Pancreas (tissue), 10 donors: ENCODE measurements around the gene DEPDC5. TPM values are rescaled to one million over a fixed set of nuclear protein-coding genes. Genes with fewer than 3 reads are reported as not detected.

ENCODE experiments used
- ATAC-seq, 4 donors: fragments of 200-7000 bp; cut with Tn5 transposase; one replicate each; pipeline versions ENCODE4 v1.8.0 to v1.9.1; 2020; ENCODE audit warnings: mild to moderate bottlenecking in 4 of 4, moderate library complexity in 4 of 4
- DNase-seq, 6 donors: peaks; one replicate each; pipeline ENCODE4 v3.0.0-alpha.2; 2020
- FAIRE-seq: peaks from 2 replicates; lab custom pipeline; 2012; peaks lifted over from hg19 to GRCh38; lab: Jason Lieb, UNC
- H3K27ac ChIP-seq, 4 donors: fragments of 200-600 bp; sonication (generic); 1 replicate in 3 of 4; 2 replicates in 1 of 4; pipeline versions ENCODE4 v1.5.0 to v1.8.0; 2020
- H3K27me3 ChIP-seq, 4 donors: fragments of 200-600 bp; one replicate each; pipeline ENCODE4 v1.8.0; 2021
- H3K36me3 ChIP-seq, 3 donors: fragments of 200-600 bp; sonication (generic) in 1 of 3; one replicate each; pipeline versions ENCODE4 v1.5.0 to v1.8.0; 2020 to 2021
- H3K4me1 ChIP-seq, 3 donors: fragments of 200-600 bp; one replicate each; pipeline ENCODE4 v1.8.0; 2021
- H3K4me3 ChIP-seq, 4 donors: fragments of 200-600 bp; sonication (generic) in 2 of 4; one replicate each; pipeline versions ENCODE4 v1.5.0 to v1.8.0; 2020 to 2021
- H3K9me3 ChIP-seq, 4 donors: fragments of 200-600 bp; one replicate each; pipeline ENCODE4 v1.8.0; 2021
- WGBS, 2 donors: extraction: QIAGEN DNeasy Blood & Tissue Kit; methylation state at CpG; one replicate each; pipeline ENCODE4 v1.1.7; 2013; 5-methylcytosine and 5-hydroxymethylcytosine counted together
- intact Hi-C, 3 donors: fragments of 100-400 bp; cut with DNase I; formaldehyde crosslinking; loops; one replicate each; pipeline versions ENCODE4 v1.11.1 to v1.14.2; 2022
- polyA plus RNA-seq, 2 donors: library from polyadenylated mRNA; stranded (reverse); fragments of 200-250 nt; gene quantifications; one replicate each; pipeline ENCODE4 v1.2.3, GENCODE V29; 2013
- total RNA-seq, 6 donors: library from RNA; stranded (reverse); fragmentation: NEBNext Ultra II Directional in 4 of 6; extraction: Animal tissue kit (Norgen Biotek cat#: 25700) in 4 of 6; gene quantifications; one replicate each; pipeline versions ENCODE4 v1.2.1 to v1.2.4, GENCODE V29; 2021 to 2023
- TF ChIP-seq, protein P1 (sequence below), 4 donors: fragments of 200-600 bp; sonication (generic) in 3 of 4; IDR thresholded peaks; one replicate each; pipeline versions ENCODE4 v1.5.0 to v1.8.0; 2021; ENCODE audit warnings: antibody characterized with exemption in 4 of 4
- donor health status: healthy with polysubstance abuse.
- donor health status: DM: no; HTN: no; CAD: no; lungs with moderate emphysema.
- donor health status: DM: no; HTN: no; CAD: no.
- donor health status: control.
- donor health status: control.
- donor health status: Bipolar disorder and iron deficiency.
- donor health status: DM: yes; HTN: yes; CAD: no.
- donor health status: DM: no; HTN: no; CAD: no.
- donor health status: DM: no; HTN: no; CAD: no.
- donor health status: DM: yes; HTN: yes; CAD: no.

The DEPDC5 gene
- total and polyA plus RNA-seq, 8 donors = 5.9 to 17.2 (median 9.0) TPM

DNA sequence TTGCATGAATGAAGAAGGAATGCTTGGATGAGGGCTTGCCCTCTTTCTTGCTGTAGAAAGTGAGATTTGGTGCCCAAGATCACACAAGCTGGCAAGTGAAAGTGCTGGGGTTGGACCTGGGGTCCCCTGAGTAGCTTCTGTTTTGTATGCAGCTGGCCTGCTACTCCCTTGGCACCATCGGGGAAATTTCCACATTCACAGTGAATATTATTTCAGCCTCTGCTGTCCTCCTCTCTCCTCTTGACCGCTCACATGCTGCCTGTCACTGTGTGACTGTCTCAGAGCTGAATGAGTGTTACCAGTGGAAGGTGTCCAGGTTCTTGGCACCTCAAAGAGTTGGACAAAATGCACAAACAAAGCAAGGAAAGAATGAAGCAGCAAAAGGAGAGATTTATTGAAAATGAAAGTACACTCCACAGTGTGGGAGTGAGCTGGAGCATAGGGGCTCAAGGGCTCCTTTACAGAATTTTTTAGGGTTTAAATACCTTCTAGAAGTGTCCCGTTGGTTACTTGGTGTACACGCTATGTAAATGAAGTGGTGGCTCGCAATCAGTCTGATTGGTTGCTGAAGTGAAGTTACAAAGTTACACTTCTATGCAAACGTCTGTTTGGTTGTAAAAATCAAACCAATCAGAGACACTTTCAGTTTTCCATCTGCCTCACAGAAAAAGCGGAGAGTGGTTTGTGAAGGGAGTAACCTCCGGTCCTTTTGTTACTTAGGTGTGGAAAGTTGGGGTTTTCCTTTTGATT is 87.4 kb downstream of the DEPDC5 start:
- DNase-seq = no peak
- Histone ChIP-seq H3K4me1 (no peaks in the 10 kb centered on the region), H3K36me3 (peaks cover 0 to 24% (median 0%) of the 10 kb centered on the region in 3 donors), H3K27me3 (no peaks in the 10 kb centered on the region), H3K9me3 (no peaks in the 10 kb centered on the region), H3K27ac (no peak overlapping the region), H3K4me3 (no peak overlapping the region)
- TF ChIP-seq, protein P1, sequence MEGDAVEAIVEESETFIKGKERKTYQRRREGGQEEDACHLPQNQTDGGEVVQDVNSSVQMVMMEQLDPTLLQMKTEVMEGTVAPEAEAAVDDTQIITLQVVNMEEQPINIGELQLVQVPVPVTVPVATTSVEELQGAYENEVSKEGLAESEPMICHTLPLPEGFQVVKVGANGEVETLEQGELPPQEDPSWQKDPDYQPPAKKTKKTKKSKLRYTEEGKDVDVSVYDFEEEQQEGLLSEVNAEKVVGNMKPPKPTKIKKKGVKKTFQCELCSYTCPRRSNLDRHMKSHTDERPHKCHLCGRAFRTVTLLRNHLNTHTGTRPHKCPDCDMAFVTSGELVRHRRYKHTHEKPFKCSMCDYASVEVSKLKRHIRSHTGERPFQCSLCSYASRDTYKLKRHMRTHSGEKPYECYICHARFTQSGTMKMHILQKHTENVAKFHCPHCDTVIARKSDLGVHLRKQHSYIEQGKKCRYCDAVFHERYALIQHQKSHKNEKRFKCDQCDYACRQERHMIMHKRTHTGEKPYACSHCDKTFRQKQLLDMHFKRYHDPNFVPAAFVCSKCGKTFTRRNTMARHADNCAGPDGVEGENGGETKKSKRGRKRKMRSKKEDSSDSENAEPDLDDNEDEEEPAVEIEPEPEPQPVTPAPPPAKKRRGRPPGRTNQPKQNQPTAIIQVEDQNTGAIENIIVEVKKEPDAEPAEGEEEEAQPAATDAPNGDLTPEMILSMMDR (IDR thresholded peaks at IDR 0.05) = no peak
- ATAC-seq = no peak
- 84 to 87% methylated on average over 8 of the region's 8 CpGs for WGBS, 2 donors
- intact Hi-C loops = no loop called here
- FAIRE-seq = no peak

DNA sequence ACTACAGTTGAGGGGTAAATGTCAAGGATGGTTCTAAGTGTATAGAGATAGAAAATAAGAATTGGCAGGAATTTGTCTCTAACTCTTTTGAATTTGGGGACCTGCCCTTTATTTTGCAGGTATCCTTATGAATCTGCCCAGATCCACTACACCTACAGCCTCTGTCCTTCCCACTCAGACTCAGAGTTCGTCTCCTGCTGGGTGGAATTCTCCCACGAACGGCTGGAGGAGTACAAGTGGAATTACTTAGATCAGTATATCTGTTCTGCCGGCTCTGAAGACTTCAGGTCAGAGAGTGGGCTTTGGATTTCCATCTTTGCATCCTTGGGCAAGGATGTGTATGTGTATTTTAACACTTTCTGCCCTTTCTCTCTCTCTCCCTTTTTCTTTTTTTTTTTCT is 89.7 kb downstream of the DEPDC5 start:
- ATAC-seq (no peak), FAIRE-seq (no peak), DNase-seq (no peak)
- H3K27ac ChIP-seq = no peak overlapping the region
- TF ChIP-seq, protein P1 (IDR thresholded peaks at IDR 0.05) = no peak
- no peak overlapping the region for H3K4me3 ChIP-seq
- H3K4me1 ChIP-seq = no peaks in the 10 kb centered on the region
- no peaks in the 10 kb centered on the region for H3K9me3 ChIP-seq
- H3K27me3 ChIP-seq = no peaks in the 10 kb centered on the region
- intact Hi-C loops = no loop called here
- WGBS, 2 donors = 82 to 89% methylated on average over 4 of the region's 4 CpGs
- peaks cover 0 to 28% (median 0%) of the 10 kb centered on the region in 3 donors for H3K36me3 ChIP-seq

DNA sequence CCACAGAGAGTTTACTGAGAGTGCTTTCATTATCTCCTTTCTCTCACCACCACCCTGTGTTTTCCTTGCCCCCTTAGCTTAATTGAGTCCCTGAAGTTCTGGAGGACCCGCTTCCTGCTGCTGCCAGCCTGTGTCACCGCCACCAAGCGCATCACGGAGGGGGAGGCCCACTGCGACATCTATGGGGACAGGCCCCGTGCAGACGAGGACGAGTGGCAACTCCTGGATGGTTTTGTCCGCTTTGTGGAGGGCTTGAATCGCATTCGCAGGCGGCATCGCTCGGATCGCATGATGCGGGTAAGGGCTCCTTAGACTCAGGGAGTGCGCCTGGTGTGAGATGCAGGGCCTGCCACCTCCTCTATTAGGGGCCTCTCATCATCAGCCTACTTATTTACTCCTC is 91.1 kb downstream of the DEPDC5 start:
- 96 to 98% methylated on average over 17 of the region's 17 CpGs for WGBS, 2 donors
- DNase-seq = no peak
- TF ChIP-seq, protein P1 (IDR thresholded peaks at IDR 0.05) = no peak
- intact Hi-C loops = no loop called here
- H3K9me3 ChIP-seq = no peaks in the 10 kb centered on the region
- H3K4me1 ChIP-seq = no peaks in the 10 kb centered on the region
- FAIRE-seq = no peak
- no peak overlapping the region for H3K4me3 ChIP-seq
- peaks cover 0 to 25% (median 0%) of the 10 kb centered on the region in 3 donors for H3K36me3 ChIP-seq
- ATAC-seq = no peak
- H3K27me3 ChIP-seq = no peaks in the 10 kb centered on the region
- no peak overlapping the region for H3K27ac ChIP-seq

DNA sequence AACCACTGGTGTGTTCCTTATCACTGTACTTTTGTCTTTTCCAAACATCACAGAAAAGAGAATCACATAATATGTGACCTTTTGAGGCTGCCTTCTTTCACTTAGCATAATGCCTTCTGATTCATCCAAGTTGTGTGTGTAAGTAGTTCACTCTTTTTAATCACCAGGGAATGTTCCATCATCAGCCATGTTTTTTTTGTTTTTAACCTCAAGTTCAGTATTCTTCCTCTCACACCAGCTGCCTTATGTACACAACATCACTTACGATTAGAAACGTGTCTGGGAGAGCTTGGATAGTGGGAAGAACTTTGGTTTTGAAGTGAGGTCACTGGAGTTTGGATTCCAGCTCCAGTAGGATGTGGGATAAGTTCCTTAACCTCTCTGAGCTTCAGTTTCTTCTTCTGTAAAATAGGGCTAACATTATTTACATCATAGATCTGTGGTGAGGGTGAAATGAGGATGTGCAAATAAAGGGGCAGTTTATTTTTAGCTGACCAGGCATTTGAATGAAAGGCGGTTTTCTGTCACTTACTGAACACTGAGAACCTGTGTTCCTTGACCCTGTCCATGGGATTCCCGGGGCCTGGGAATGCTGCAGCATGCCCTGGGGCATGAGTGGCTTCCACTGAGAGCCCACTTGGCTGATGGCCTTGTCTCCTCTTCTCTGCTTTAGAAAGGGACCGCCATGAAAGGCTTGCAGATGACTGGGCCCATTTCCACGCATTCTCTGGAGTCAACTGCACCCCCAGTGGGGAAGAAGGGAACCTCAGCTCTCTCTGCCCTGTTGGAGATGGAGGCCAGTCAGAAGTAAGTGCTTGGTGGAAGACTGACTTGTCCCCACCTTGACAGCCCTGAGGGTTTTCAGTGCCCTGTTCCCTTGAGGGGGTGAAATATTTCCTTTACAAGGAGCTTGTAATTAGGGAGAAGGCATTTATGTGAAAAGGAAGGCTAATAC is 92.6 kb downstream of the DEPDC5 start:
- intact Hi-C loops = no loop called here
- no peaks in the 10 kb centered on the region for H3K27me3 ChIP-seq
- WGBS, 2 donors = 83 to 88% methylated on average over 6 of the region's 6 CpGs
- H3K27ac ChIP-seq = no peak overlapping the region
- ATAC-seq (peak in 2 of 4 donors; percentile 30 to 54), DNase-seq (no peak), FAIRE-seq (no peak)
- H3K4me3 ChIP-seq = no peak overlapping the region
- H3K36me3 ChIP-seq = peaks cover 0 to 21% (median 0%) of the 10 kb centered on the region in 3 donors
- no peaks in the 10 kb centered on the region for H3K9me3 ChIP-seq
- no peaks in the 10 kb centered on the region for H3K4me1 ChIP-seq
- TF ChIP-seq, protein P1 (IDR thresholded peaks at IDR 0.05) = no peak
